Measurements from ENCODE around the gene BPIFB4. TPM values are rescaled to one million over a fixed set of nuclear protein-coding genes. Genes with fewer than 3 reads are reported as not detected.

Gene BPIFB4
- total RNA-seq, 1 experiment from 2014 or later = not detected

- no peaks in the 10 kb centered on the region for H3K36me3 ChIP-seq
- no peak for DNase-seq
These were observed 81.2 kb downstream of the BPIFB4 start for GRCh38 chr20:33160681-33161080.

More at GRCh38 chr20:33160681-33161080, 81.2 kb downstream of the BPIFB4 start:
- H3K4me3 ChIP-seq = no peak overlapping the region
- no peaks in the 10 kb centered on the region for H3K9me3 ChIP-seq
- no peaks in the 10 kb centered on the region; the same call in 1 of the 2 replicates for H3K27me3 ChIP-seq

Other genes with a start within 250 kb of the BPIFB4 start
- gene EFCAB8, start 220.7 kb upstream of the BPIFB4 start, total RNA-seq (2014; rRNA removed; shearing (Covaris generic); ENCODE audit: low replicate concordance) = not detected in 2 replicates
- not detected in 2 replicates for gene SUN5, start 75.2 kb upstream of the BPIFB4 start, total RNA-seq (2014; rRNA removed; shearing (Covaris generic); ENCODE audit: low replicate concordance)
- not detected in 2 replicates for gene BPIFB2, start 71.9 kb upstream of the BPIFB4 start, total RNA-seq (2014; rRNA removed; shearing (Covaris generic); ENCODE audit: low replicate concordance)
- gene BPIFB6, start 48.0 kb upstream of the BPIFB4 start, total RNA-seq (2014; rRNA removed; shearing (Covaris generic); ENCODE audit: low replicate concordance) = not detected in 2 replicates
- gene BPIFB3, start 25.7 kb upstream of the BPIFB4 start, total RNA-seq (2014; rRNA removed; shearing (Covaris generic); ENCODE audit: low replicate concordance) = not detected in 2 replicates
- gene BPIFA2, start 88.5 kb downstream of the BPIFB4 start, total RNA-seq (2014; rRNA removed; shearing (Covaris generic); ENCODE audit: low replicate concordance) = not detected in 2 replicates
- gene BPIFA3, start 137.7 kb downstream of the BPIFB4 start, total RNA-seq (2014; rRNA removed; shearing (Covaris generic); ENCODE audit: low replicate concordance) = not detected in 2 replicates
- not detected in 2 replicates for gene BPIFA1, start 156.4 kb downstream of the BPIFB4 start, total RNA-seq (2014; rRNA removed; shearing (Covaris generic); ENCODE audit: low replicate concordance)
- gene BPIFB1, start 203.6 kb downstream of the BPIFB4 start, total RNA-seq (2014; rRNA removed; shearing (Covaris generic); ENCODE audit: low replicate concordance) = not detected in 2 replicates

Measured in MG63 (cell line).